ENCODE measurements around the gene STAC2. TPM values are rescaled to one million over a fixed set of nuclear protein-coding genes. Genes with fewer than 3 reads are reported as not detected.

Gene STAC2
- not detected in 2 replicates for total RNA-seq (2011; cell fraction: chromatin; rRNA removed; ENCODE audit: low replicate concordance)
- total RNA-seq (2011; cell fraction: nucleolus; rRNA removed) = not detected in 2 replicates
- total RNA-seq (2011; cell fraction: nucleoplasm; rRNA removed) = not detected in 2 replicates
- total RNA-seq (2014; rRNA removed) = not detected in 2 replicates
- not detected in 2 replicates for total RNA-seq (2014; rRNA removed; fragmentation: Illumina TruSeq; extraction: Trizol)
- not detected in 2 replicates for total RNA-seq (2015; rRNA removed; fragmentation: Illumina TruSeq; extraction: Trizol)
- total RNA-seq (2021) = not detected in 2 replicates
- not detected in 2 replicates for polyA plus RNA-seq (2011; rRNA removed)
- not detected in 2 replicates for polyA plus RNA-seq (2011; cell fraction: cytosol; rRNA removed)
- polyA plus RNA-seq (2011; cell fraction: nucleus; rRNA removed) = not detected in 2 replicates
- not detected in 2 replicates for polyA plus RNA-seq (2012)
- not detected in 2 replicates for polyA plus RNA-seq (2014; fragmentation: Illumina TruSeq; extraction: Trizol)
- polyA plus RNA-seq (2014; fragmentation: Nextera tagmentation; extraction: Ambion mirVana) = not detected
- not detected in 2 replicates for polyA plus RNA-seq (2014; rRNA removed)
- polyA minus RNA-seq (2011; rRNA and poly(A)+ RNA removed) = not detected in 2 replicates
- polyA minus RNA-seq (2011; cell fraction: cytosol; rRNA and poly(A)+ RNA removed) = not detected in 2 replicates
- polyA minus RNA-seq (2011; cell fraction: nucleus; rRNA and poly(A)+ RNA removed) = not detected in 2 replicates
- Bru-seq, nascent RNA = percentile 6 among the genes with signal in this experiment
- percentile 10 among the genes with signal in this experiment for BruChase-seq, experiment 1, labeled RNA remaining after a 2-hour chase
- BruChase-seq, experiment 2, labeled RNA remaining after a 6-hour chase = percentile 15 among the genes with signal in this experiment
- long read RNA-seq, experiment 1 = 0 reads
- long read RNA-seq, experiment 2 = 0 reads
- long read RNA-seq, experiment 3 = 0 reads

GRCh38 chr17:39225308-39225958, at the start of gene STAC2:
Gene STAC2, minus strand, starts transcription at chr17:39225945. Its CDS starts 443 bp downstream, at chr17:39225502.
- peak within 1 kb of the TSS; percentile 15; the same call in 1 of the 2 replicates for H3K4me3 ChIP-seq
- H3K9me1 ChIP-seq (ENCODE audit: control insufficient read depth, insufficient read depth, low read length) = no peaks in the 10 kb centered on the region
- in situ Hi-C loops (cut with MboI) = no loop called here
- WGBS (ENCODE audit: insufficient coverage, low coverage, missing lambda C conversion rate) = 8% methylated on average over 5 of the region's 71 CpGs
- H3K79me2 ChIP-seq (ENCODE audit: control insufficient read depth, insufficient read depth, low read length) = no peaks in the 10 kb centered on the region
- H3K36me3 ChIP-seq (ENCODE audit: control insufficient read depth, insufficient read depth, low read length) = no peaks in the 10 kb centered on the region
- peaks cover 2 to 29% of the 10 kb centered on the region in 2 experiments; a peak in 3 of 5 replicates for H3K4me1 ChIP-seq (replicated peaks in 1 of 2; ENCODE audit: control insufficient read depth in 2 of 2, insufficient read depth in 2 of 2, low read length in 2 of 2)
- H3K27ac ChIP-seq (ENCODE audit: extremely low read depth, low read depth, low read length) = no peak within 1 kb of the TSS
- no TSS peak for BruUV-seq (replicated peaks)
- ChIA-PET CTCF (ENCODE audit: low intra/inter-chr PET ratio) (no interaction called here), POLR2A (interaction anchor here (1.0 kb wide), 1 partner anchor 26 kb away, joined by 3 read pairs; the partner anchor contains the start of gene RPL19)
- H4K20me1 ChIP-seq (replicated peaks; ENCODE audit: control insufficient read depth, insufficient read depth, low read length) = no peaks in the 10 kb centered on the region
- peak; percentile 52 for ATAC-seq
- TF ChIP-seq ZBTB7A (IDR thresholded peaks at IDR 0.05; ENCODE audit: borderline replicate concordance, control insufficient read depth, low read depth, low read length) = peak; percentile 37; the same call in 1 of the 2 replicates
- TF ChIP-seq ZNF263 (CRISPR knock-in tag; IDR thresholded peaks at IDR 0.05; ENCODE audit: borderline replicate concordance) = peak; percentile 81
- 0 out of 2 replicates have a peak, but pooled peaks have one; percentile 28 for TF ChIP-seq SAFB (IDR thresholded peaks at IDR 0.05; ENCODE audit: borderline replicate concordance, low read depth, low read length)
- TF ChIP-seq PCBP1 (IDR thresholded peaks at IDR 0.05; ENCODE audit: low read depth, low read length, poor library complexity, severe bottlenecking) = peak; percentile 51
- no peak for TF ChIP-seq CEBPZ (IDR thresholded peaks at IDR 0.05; ENCODE audit: borderline replicate concordance, low read depth, low read length)
- peaks cover 6 to 35% of the 10 kb centered on the region in 2 experiments; a peak in 4 of 5 replicates for H3K27me3 ChIP-seq (ENCODE audit: control insufficient read depth in 2 of 2, insufficient read depth in 2 of 2, low read length in 2 of 2)
- no peak within 1 kb of the TSS for H2AFZ ChIP-seq (ENCODE audit: low read depth, low read length)
- H3K9me3 ChIP-seq (replicated peaks; ENCODE audit: control insufficient read depth, insufficient read depth, low read depth, low read length) = no peaks in the 10 kb centered on the region
- H3K4me2 ChIP-seq (ENCODE audit: insufficient read depth, low read length) = no peak within 1 kb of the TSS
- H3K9ac ChIP-seq (ENCODE audit: insufficient read depth in 1 of 2, low read depth in 2 of 2, low read length in 2 of 2) = no peak within 1 kb of the TSS
- FAIRE-seq = no peak
- no peak for DNase-seq (ENCODE audit: extremely low read depth in 1 of 4, low spot score in 3 of 4)
- intact Hi-C loops (cut with micrococcal nuclease) = no loop called here

All from K562 (cell line).